ENCODE data around the gene DNAJB7. TPM values are rescaled to one million over a fixed set of nuclear protein-coding genes. Genes with fewer than 3 reads are reported as not detected.

The DNAJB7 gene
- total RNA-seq (2016; rRNA removed; fragmentation: Illumina TruSeq; extraction: Trizol): not detected in 2 replicates
- not detected in 2 replicates for total RNA-seq (2016; cell fraction: cytosol; rRNA removed; fragmentation: Illumina TruSeq; extraction: Trizol; ENCODE audit: low read depth)
- total RNA-seq (2016; cell fraction: insoluble cytoplasmic fraction; rRNA removed; fragmentation: Illumina TruSeq; extraction: Trizol): not detected in 2 replicates
- total RNA-seq (2016; cell fraction: membrane; rRNA removed; fragmentation: Illumina TruSeq; extraction: Trizol): not detected in 2 replicates
- total RNA-seq (2016; cell fraction: nucleus; rRNA removed; fragmentation: Illumina TruSeq; extraction: Trizol): not detected in 2 replicates
- polyA plus RNA-seq (2011; rRNA removed): not detected in 2 replicates
- polyA plus RNA-seq (2011; cell fraction: cytosol; rRNA removed): not detected in 2 replicates
- polyA plus RNA-seq (2011; cell fraction: nucleus; rRNA removed): not detected in 2 replicates
- 0.11 and 0.20 TPM in 2 replicates for polyA plus RNA-seq (2012)
- polyA plus RNA-seq (2016; cell fraction: cytosol; fragmentation: Illumina TruSeq; extraction: Trizol; ENCODE audit: low read depth): not detected in 2 replicates
- not detected in 2 replicates for polyA plus RNA-seq (2016; cell fraction: insoluble cytoplasmic fraction; fragmentation: Illumina TruSeq; extraction: Trizol; ENCODE audit: low read depth)
- polyA plus RNA-seq (2016; cell fraction: membrane; fragmentation: Illumina TruSeq; extraction: Trizol; ENCODE audit: low read depth): not detected in 2 replicates
- polyA plus RNA-seq (2016; cell fraction: nucleus; fragmentation: Illumina TruSeq; extraction: Trizol; ENCODE audit: insufficient read depth, low read depth): not detected in 2 replicates
- not detected in 2 replicates for polyA minus RNA-seq (2011; rRNA and poly(A)+ RNA removed; ENCODE audit: low replicate concordance)
- polyA minus RNA-seq (2011; cell fraction: cytosol; rRNA and poly(A)+ RNA removed): not detected in 2 replicates
- not detected in 2 replicates for polyA minus RNA-seq (2011; cell fraction: nucleus; rRNA and poly(A)+ RNA removed)
- Bru-seq, nascent RNA: not detected
- not detected for BruChase-seq, experiment 1, labeled RNA remaining after a 6-hour chase
- not detected for BruChase-seq, experiment 2, labeled RNA remaining after a 2-hour chase
- long read RNA-seq, experiment 1: 0 reads
- long read RNA-seq, experiment 2: 0 reads

- in situ Hi-C loops (cut with HindIII; ENCODE audit: extremely low pct_ligation_motif_present, low pct_unique_long_range_greater_than_20kb) (no loop called here), intact Hi-C loops (cut with micrococcal nuclease; ENCODE audit: unreplicated experiment) (no loop called here)
- Histone ChIP-seq H3K4me2 (ENCODE audit: low read depth, low read length) (no peak within 1 kb of the TSS), H3K27ac (ENCODE audit: extremely low read length, insufficient read depth, low read length) (no peak within 1 kb of the TSS), H4K20me1 (ENCODE audit: insufficient read depth, low read length) (no peaks in the 10 kb centered on the region), H3K27me3 (ENCODE audit: control insufficient read depth in 1 of 2, insufficient read depth in 2 of 2, low read length in 2 of 2) (no peaks in the 10 kb centered on the region; a peak in 1 of 5 replicates), H3K4me3 (replicated peaks in 1 of 3; ENCODE audit: insufficient read depth in 1 of 3, low read depth in 2 of 3, low read length in 3 of 3) (no peak within 1 kb of the TSS), H3K36me3 (replicated peaks in 1 of 2; ENCODE audit: control insufficient read depth in 1 of 2, insufficient read depth in 2 of 2, low read length in 2 of 2) (peaks cover 0 to 6% of the 10 kb centered on the region in 2 experiments; a peak in 2 of 5 replicates), H3K9me3 (ENCODE audit: low read length) (no peaks in the 10 kb centered on the region), H3K9ac (ENCODE audit: insufficient read depth, low read depth, low read length) (no peak within 1 kb of the TSS), H2AFZ (ENCODE audit: low read length) (no peak within 1 kb of the TSS), H3K4me1 (ENCODE audit: insufficient read depth, low read length) (peaks cover 29% of the 10 kb centered on the region), H3K79me2 (ENCODE audit: insufficient read depth, low read length) (peaks cover 51% of the 10 kb centered on the region)
- ChIA-PET POLR2A (no interaction called here), CTCF (ENCODE audit: low intra/inter-chr PET ratio, low total read pairs) (no interaction called here)
- ATAC-seq (no peak), FAIRE-seq (no peak), DNase-seq (ENCODE audit: low spot score) (no peak)
- no TSS peak for BruUV-seq (replicated peaks)
- no peak for TF ChIP-seq ZBTB4 (CRISPR knock-in tag; IDR thresholded peaks at IDR 0.05; ENCODE audit: borderline replicate concordance)
- no peak for TF ChIP-seq ZNF552 (CRISPR knock-in tag; IDR thresholded peaks at IDR 0.05; ENCODE audit: borderline replicate concordance)
- TF ChIP-seq IRF9 (CRISPR knock-in tag; IDR thresholded peaks at IDR 0.05; ENCODE audit: borderline replicate concordance): no peak
- no peak for TF ChIP-seq FOXC1 (CRISPR knock-in tag; IDR thresholded peaks at IDR 0.05; ENCODE audit: borderline replicate concordance)
- TF ChIP-seq HDAC1 (CRISPR knock-in tag; IDR thresholded peaks at IDR 0.05): no peak
- no peak for TF ChIP-seq ZSCAN12 (CRISPR knock-in tag; IDR thresholded peaks at IDR 0.05)
- no peak for TF ChIP-seq ZNF225 (CRISPR knock-in tag; IDR thresholded peaks at IDR 0.05)
- WGBS (ENCODE audit: low lambda C conversion rate): 85% methylated on average over 3 of the region's 3 CpGs
These were observed at the start of gene DNAJB7 for GRCh38 chr22:40862013-40862412. Gene DNAJB7, minus strand, starts transcription at chr22:40862113. Its CDS starts 119 bp downstream, at chr22:40861994.

All from HepG2 (cell line).